ENCODE measurements around the gene GRID2. TPM values are rescaled to one million over a fixed set of nuclear protein-coding genes. Genes with fewer than 3 reads are reported as not detected.

The GRID2 gene
- polyA plus RNA-seq, 1 of the 3 experiments (the other 2 are of a cell fraction), result not detected

GRCh38 chr4:93775551-93775950, 1471.8 kb downstream of the GRID2 start:
- no peaks in the 10 kb centered on the region for H3K9me3 ChIP-seq
- no peaks in the 10 kb centered on the region for H3K36me3 ChIP-seq (replicated peaks in 1 of 2; ENCODE audit: control insufficient read depth in 1 of 2, insufficient read depth in 2 of 2, low read length in 1 of 2)
- H3K4me2 ChIP-seq, result no peak overlapping the region
- H3K27ac ChIP-seq (ENCODE audit: low read depth in 2 of 2, low read length in 1 of 2), result no peak overlapping the region
- DNase-seq, result no peak
- no peaks in the 10 kb centered on the region for H3K79me2 ChIP-seq (ENCODE audit: insufficient read depth)
- ChIA-PET CTCF (no interaction called here), POLR2A (no interaction called here)
- 65% methylated on average over 3 of the region's 3 CpGs for WGBS (ENCODE audit: low lambda C conversion rate)
- H3K9ac ChIP-seq, result no peak overlapping the region
- no peaks in the 10 kb centered on the region for H3K9me2 ChIP-seq
- H3F3A ChIP-seq (replicated peaks; ENCODE audit: insufficient read depth), result no peaks in the 10 kb centered on the region
- TF ChIP-seq RAD21 (IDR thresholded peaks at IDR 0.05; ENCODE audit: low read length), result no peak
- TF ChIP-seq RCOR1 (IDR thresholded peaks at IDR 0.05; ENCODE audit: low read length), result no peak
- TF ChIP-seq NFIC (IDR thresholded peaks at IDR 0.05; ENCODE audit: borderline replicate concordance), result no peak
- no peak for TF ChIP-seq REST (IDR thresholded peaks at IDR 0.05; ENCODE audit: low read depth, low read length)
- no peak for TF ChIP-seq YY1 (IDR thresholded peaks at IDR 0.05; ENCODE audit: low read depth)
- no peak for TF ChIP-seq MAX (IDR thresholded peaks at IDR 0.05; ENCODE audit: low read depth)
- TF ChIP-seq CTCF (IDR thresholded peaks at IDR 0.05), result no peak
- no peak for TF ChIP-seq RFX5 (IDR thresholded peaks at IDR 0.05; ENCODE audit: low read length)
- TF ChIP-seq SIN3A (IDR thresholded peaks at IDR 0.05; ENCODE audit: borderline replicate concordance, low read depth, low read length), result no peak
- no peak overlapping the region for H3K4me3 ChIP-seq (ENCODE audit: low read depth in 2 of 2, low read length in 1 of 2)
- H3K4me1 ChIP-seq (ENCODE audit: control insufficient read depth in 1 of 2, insufficient read depth in 2 of 2, low read depth in 1 of 2, low read length in 1 of 2), result peaks cover 0 to 4% of the 10 kb centered on the region in 2 experiments; a peak in 2 of 4 replicates
- no peaks in the 10 kb centered on the region for H4K20me1 ChIP-seq (ENCODE audit: insufficient read depth)
- H2AFZ ChIP-seq (ENCODE audit: low read depth), result no peak overlapping the region
- no peaks in the 10 kb centered on the region for H3K27me3 ChIP-seq (ENCODE audit: insufficient read depth)

- no peak for DNase-seq
Observed at GRCh38 chr4:93776386-93777080, 1472.8 kb downstream of the GRID2 start.

More at GRCh38 chr4:93776386-93777080, 1472.8 kb downstream of the GRID2 start:
- no peaks in the 10 kb centered on the region for H3F3A ChIP-seq (replicated peaks; ENCODE audit: insufficient read depth)
- H3K36me3 ChIP-seq (replicated peaks in 1 of 2; ENCODE audit: control insufficient read depth in 1 of 2, insufficient read depth in 2 of 2, low read length in 1 of 2), result no peaks in the 10 kb centered on the region
- POLR2A ChIA-PET, result no interaction called here
- TF ChIP-seq EP300 (IDR thresholded peaks at IDR 0.05; ENCODE audit: borderline replicate concordance in 1 of 2, low read depth in 1 of 2, low read length in 1 of 2), result no peak
- no peak for TF ChIP-seq RFX5 (IDR thresholded peaks at IDR 0.05; ENCODE audit: low read length)
- TF ChIP-seq GABPA (IDR thresholded peaks at IDR 0.05; ENCODE audit: low read depth), result no peak
- H3K9me2 ChIP-seq, result no peaks in the 10 kb centered on the region
- no peak overlapping the region for H3K9ac ChIP-seq
- H3K27ac ChIP-seq (ENCODE audit: low read depth in 2 of 2, low read length in 1 of 2), result no peak overlapping the region
- H2AFZ ChIP-seq (ENCODE audit: low read depth), result no peak overlapping the region
- H3K27me3 ChIP-seq (ENCODE audit: insufficient read depth), result no peaks in the 10 kb centered on the region
- no peaks in the 10 kb centered on the region for H3K79me2 ChIP-seq (ENCODE audit: insufficient read depth)
- H3K4me3 ChIP-seq (ENCODE audit: low read depth in 2 of 2, low read length in 1 of 2), result no peak overlapping the region
- H3K9me3 ChIP-seq, result no peaks in the 10 kb centered on the region
- peaks cover 0 to 4% of the 10 kb centered on the region in 2 experiments; a peak in 2 of 4 replicates for H3K4me1 ChIP-seq (ENCODE audit: control insufficient read depth in 1 of 2, insufficient read depth in 2 of 2, low read depth in 1 of 2, low read length in 1 of 2)
- CTCF ChIA-PET, result interaction anchor here (1.6 to 3.6 kb wide), 2 partner anchors 15 to 66 kb away, joined by 8 to 25 read pairs; no protein-coding TSS in a partner anchor
- H3K4me2 ChIP-seq, result no peak overlapping the region
- no peaks in the 10 kb centered on the region for H4K20me1 ChIP-seq (ENCODE audit: insufficient read depth)
- WGBS (ENCODE audit: low lambda C conversion rate), result 36% methylated on average over 4 of the region's 4 CpGs

Data from SK-N-SH (cell line).